IPS-NIHi7 (cell line): ENCODE results near the gene FNBP1L.
"Not testable (repeated sequence)": the region's sequence is repeated elsewhere in the genome, so short reads cannot be mapped to it uniquely, and the experiment has no call there.

ENCODE experiments used
- DNase-seq: peaks from one replicate; pipeline ENCODE4 v3.0.0; 2012; ENCODE audit warnings: mixed read lengths; ENCODE audit errors: extremely low spot score

The FNBP1L gene

GRCh38 chr1:93443454-93443853, 4.5 kb upstream of the FNBP1L start:
- DNase-seq: no peak

GRCh38 chr1:93446837-93447451, 974 bp upstream of the FNBP1L start:
- DNase-seq: no peak

GRCh38 chr1:93448292-93448982, 519 bp downstream of the FNBP1L start:
- DNase-seq: peak; percentile 81

GRCh38 chr1:93448983-93449804, 1.3 kb downstream of the FNBP1L start:
- peak; percentile 71 for DNase-seq

- DNase-seq: no peak
These were observed 2.4 kb downstream of the FNBP1L start for GRCh38 chr1:93450321-93450720.

- no peak for DNase-seq
These were observed 6.0 kb downstream of the FNBP1L start for GRCh38 chr1:93453911-93454310.

- DNase-seq: no peak
These were observed 11.2 kb downstream of the FNBP1L start for GRCh38 chr1:93459126-93459525.

- no peak for DNase-seq
These were observed 13.3 kb downstream of the FNBP1L start for GRCh38 chr1:93461236-93461635.

- DNase-seq: no peak
These were observed 16.0 kb downstream of the FNBP1L start for GRCh38 chr1:93463960-93464359.

- DNase-seq: not testable (repeated sequence)
These were observed 17.6 kb downstream of the FNBP1L start for GRCh38 chr1:93465371-93466082.

GRCh38 chr1:93467606-93468005, 19.7 kb downstream of the FNBP1L start:
- no peak for DNase-seq

- DNase-seq: no peak
These were observed 20.7 kb downstream of the FNBP1L start for GRCh38 chr1:93468662-93469061.

- DNase-seq: not testable (repeated sequence)
These were observed 21.3 kb downstream of the FNBP1L start for GRCh38 chr1:93469223-93469622.

GRCh38 chr1:93471284-93471683, 23.4 kb downstream of the FNBP1L start:
- no peak for DNase-seq

- DNase-seq: no peak
These were observed 24.0 kb downstream of the FNBP1L start for GRCh38 chr1:93471911-93472310.

GRCh38 chr1:93474321-93474720, 26.4 kb downstream of the FNBP1L start:
- DNase-seq: no peak

GRCh38 chr1:93475681-93476080, 27.8 kb downstream of the FNBP1L start:
- no peak for DNase-seq

- DNase-seq: not testable (repeated sequence)
These were observed 31.3 kb downstream of the FNBP1L start for GRCh38 chr1:93479133-93479745.

GRCh38 chr1:93481899-93482298, 34.0 kb downstream of the FNBP1L start:
- not testable (repeated sequence) for DNase-seq

GRCh38 chr1:93483200-93483599, 35.3 kb downstream of the FNBP1L start:
- DNase-seq: no peak

- no peak for DNase-seq
These were observed 35.7 kb downstream of the FNBP1L start for GRCh38 chr1:93483606-93484005.

- DNase-seq: no peak
These were observed 40.3 kb downstream of the FNBP1L start for GRCh38 chr1:93488207-93488606.
